ENCODE data around the gene JKAMP.

Gene JKAMP

DNA sequence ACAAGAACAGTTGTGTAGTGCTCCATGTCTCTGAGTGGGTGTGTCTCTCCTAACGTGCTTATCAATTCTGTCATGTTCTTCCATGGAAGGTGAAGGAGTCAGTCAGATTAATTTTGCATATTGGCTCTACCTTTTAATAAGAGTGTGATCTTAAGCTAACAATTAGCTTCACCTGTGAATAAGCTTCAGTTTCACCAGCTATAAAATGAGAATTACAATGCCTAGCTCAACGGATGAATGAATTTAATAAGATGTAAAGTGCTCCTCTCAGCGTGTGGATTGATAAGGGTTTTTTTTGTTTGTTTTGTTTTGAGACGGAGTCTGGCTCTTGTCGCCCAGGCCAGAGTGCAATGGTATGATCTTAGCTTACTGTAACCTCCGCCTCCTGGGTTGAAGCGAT lies 59.6 kb downstream of the JKAMP start:
- peak; percentile 80 for DNase-seq

DNA sequence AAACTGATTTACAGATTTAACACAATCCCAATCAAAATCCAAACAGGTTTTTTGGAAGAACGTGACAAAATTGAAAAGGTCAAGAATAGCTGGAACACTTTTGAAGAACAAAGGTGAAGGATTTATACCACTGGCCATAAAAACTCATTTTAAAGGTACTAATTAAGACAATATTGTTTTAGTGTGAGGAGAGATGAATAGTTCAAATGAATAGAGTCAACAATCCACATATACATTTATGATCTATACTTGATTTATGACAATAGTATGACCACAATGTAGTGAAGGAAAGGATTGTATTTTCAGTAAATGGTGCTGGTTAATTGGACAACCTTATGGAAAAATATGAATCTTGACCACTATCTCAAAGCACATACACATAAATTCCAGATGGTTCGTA lies 63.0 kb downstream of the JKAMP start:
- no peak for DNase-seq
